ENCODE data around the gene STK32C.
"Not testable (repeated sequence)": the region's sequence is repeated elsewhere in the genome, so short reads cannot be mapped to it uniquely, and the experiment has no call there.

Gene STK32C

GRCh38 chr10:132163826-132164515 lies 143.8 kb downstream of the STK32C start:
- no peak overlapping the region for H3K4me3 ChIP-seq (ENCODE audit: control insufficient read depth, low read depth, low read length)
- no peak for TF ChIP-seq CTCF (conservative IDR thresholded peaks at IDR 0.05; ENCODE audit: control insufficient read depth, insufficient read depth, low read depth, low read length)
- DNase-seq (ENCODE audit: low read depth), result no peak

GRCh38 chr10:132163278-132163765 lies 144.4 kb downstream of the STK32C start:
- no peak overlapping the region for H3K4me3 ChIP-seq (ENCODE audit: control insufficient read depth, low read depth, low read length)
- no peak for TF ChIP-seq CTCF (conservative IDR thresholded peaks at IDR 0.05; ENCODE audit: control insufficient read depth, insufficient read depth, low read depth, low read length)
- no peak for DNase-seq (ENCODE audit: low read depth)

GRCh38 chr10:132162590-132163277 lies 145.0 kb downstream of the STK32C start:
- DNase-seq (ENCODE audit: low read depth), result no peak
- no peak for TF ChIP-seq CTCF (conservative IDR thresholded peaks at IDR 0.05; ENCODE audit: control insufficient read depth, insufficient read depth, low read depth, low read length)

GRCh38 chr10:132162021-132162531 lies 145.7 kb downstream of the STK32C start:
- no peak for DNase-seq (ENCODE audit: low read depth)
- H3K4me3 ChIP-seq (ENCODE audit: control insufficient read depth, low read depth, low read length), result no peak overlapping the region
- TF ChIP-seq CTCF (conservative IDR thresholded peaks at IDR 0.05; ENCODE audit: control insufficient read depth, insufficient read depth, low read depth, low read length), result no peak

More at GRCh38 chr10:132162590-132163277, 145.0 kb downstream of the STK32C start:
- no peak overlapping the region for H3K4me3 ChIP-seq (ENCODE audit: control insufficient read depth, low read depth, low read length)

- DNase-seq (ENCODE audit: low read depth), result not testable (repeated sequence)
These were observed 146.7 kb downstream of the STK32C start for GRCh38 chr10:132160834-132161622.

GRCh38 chr10:132160231-132160630 lies 147.5 kb downstream of the STK32C start:
- not testable (repeated sequence) for DNase-seq (ENCODE audit: low read depth); H3K4me3 ChIP-seq (ENCODE audit: control insufficient read depth, low read depth, low read length)

More at GRCh38 chr10:132160834-132161622, 146.7 kb downstream of the STK32C start:
- not testable (repeated sequence) for H3K4me3 ChIP-seq (ENCODE audit: control insufficient read depth, low read depth, low read length)

GRCh38 chr10:132159302-132160230 lies 148.2 kb downstream of the STK32C start:
- DNase-seq (ENCODE audit: low read depth); H3K4me3 ChIP-seq (ENCODE audit: control insufficient read depth, low read depth, low read length): not testable (repeated sequence)

Data from fibroblast of mammary gland (primary cell).